NCI-H2107 treated with DMSO at 0.1 percent for 48 hours (cell line): ENCODE data around the gene RNF126.
A peak's percentile ranks its signal among the peaks of the same experiment; 100 is the strongest.

ENCODE experiments used
- DNase-seq: peaks from one replicate; lab custom pipeline; 2025; ENCODE audit not compliant: unreplicated experiment; lab: John Stamatoyannopoulos, UW

Gene RNF126

GRCh38 chr19:648305-648704 lies 14.7 kb downstream of the RNF126 start:
- no peak for DNase-seq

GRCh38 chr19:647566-648284 lies 15.3 kb downstream of the RNF126 start:
- DNase-seq = no peak

- DNase-seq = no peak
Measured at GRCh38 chr19:646779-647565, 16.0 kb downstream of the RNF126 start.

- DNase-seq = no peak
Measured at GRCh38 chr19:645912-646778, 16.9 kb downstream of the RNF126 start.

GRCh38 chr19:644789-645188 lies 18.2 kb downstream of the RNF126 start:
- DNase-seq = no peak

GRCh38 chr19:644363-644762 lies 18.7 kb downstream of the RNF126 start:
- DNase-seq = no peak

- no peak for DNase-seq
Measured at GRCh38 chr19:643736-644135, 19.3 kb downstream of the RNF126 start.

- no peak for DNase-seq
Measured at GRCh38 chr19:642767-643727, 20.0 kb downstream of the RNF126 start.

- no peak for DNase-seq
Measured at GRCh38 chr19:641702-642101, 21.3 kb downstream of the RNF126 start.

GRCh38 chr19:640606-641189 lies 22.3 kb downstream of the RNF126 start:
- DNase-seq = no peak

- DNase-seq = no peak
Measured at GRCh38 chr19:640161-640558, 22.9 kb downstream of the RNF126 start.

GRCh38 chr19:639253-640160 lies 23.5 kb downstream of the RNF126 start, which contains the start of gene FGF22:
FGF22 (plus strand) TSS chr19:639879; CDS start chr19:639926, 47 bp downstream.
- DNase-seq = peak; percentile 31

GRCh38 chr19:638906-639252 lies 24.1 kb downstream of the RNF126 start:
- DNase-seq = no peak

- DNase-seq = no peak
Measured at GRCh38 chr19:634975-635652, 27.9 kb downstream of the RNF126 start.

- no peak for DNase-seq
Measured at GRCh38 chr19:633786-634639, 29.0 kb downstream of the RNF126 start.

- DNase-seq = peak; percentile 89
Measured at GRCh38 chr19:633068-633785, 29.8 kb downstream of the RNF126 start, which contains the start of gene POLRMT. POLRMT (minus strand) TSS chr19:633537; CDS start chr19:633512, 25 bp downstream.

GRCh38 chr19:632579-633067 lies 30.4 kb downstream of the RNF126 start:
- no peak for DNase-seq
